Central memory CD4-positive, alpha-beta T cell (primary cell): ENCODE results near the gene TRIM46.
"Not testable (repeated sequence)": the region's sequence is repeated elsewhere in the genome, so short reads cannot be mapped to it uniquely, and the experiment has no call there.

Source experiments
- DNase-seq: peaks from one replicate; pipeline ENCODE4 v3.0.0; 2022

The TRIM46 gene

DNA sequence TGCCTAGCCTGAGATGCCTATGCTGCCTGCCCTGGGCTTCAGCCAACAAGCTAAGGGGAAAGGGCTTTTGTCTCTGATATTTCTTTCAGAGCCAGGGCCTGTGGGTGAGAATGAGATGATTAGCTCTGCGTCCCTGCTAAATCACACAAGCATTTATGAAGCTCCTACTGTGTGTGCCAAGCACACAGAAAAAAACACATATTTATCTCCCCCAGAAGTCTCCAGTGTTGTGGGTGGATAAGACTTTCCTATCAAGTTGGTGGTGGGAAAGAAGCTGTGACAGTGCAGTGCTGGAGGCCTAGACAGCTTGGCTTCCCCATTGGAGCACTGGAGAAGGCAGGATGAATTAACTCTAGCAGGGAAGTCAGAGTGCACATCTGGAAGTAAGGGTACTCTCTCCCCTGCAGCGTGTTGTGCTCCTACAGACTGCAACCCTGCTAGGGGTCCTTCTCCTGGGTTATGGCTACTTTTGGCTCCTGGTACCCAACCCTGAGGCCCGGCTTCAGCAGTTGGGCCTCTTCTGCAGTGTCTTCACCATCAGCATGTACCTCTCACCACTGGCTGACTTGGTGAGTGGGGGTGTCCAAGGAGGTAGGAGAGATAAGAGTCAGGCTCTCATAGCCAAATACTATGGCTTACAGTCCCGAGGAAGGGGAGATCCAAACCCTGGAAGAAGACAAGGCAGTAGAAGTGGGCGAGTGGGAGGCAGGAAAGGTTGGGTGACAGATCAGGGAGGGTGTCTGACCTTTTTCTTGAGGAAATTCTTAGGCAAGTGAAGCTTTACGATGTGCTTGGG is 36.3 kb upstream of the TRIM46 start:
- no peak for DNase-seq

DNA sequence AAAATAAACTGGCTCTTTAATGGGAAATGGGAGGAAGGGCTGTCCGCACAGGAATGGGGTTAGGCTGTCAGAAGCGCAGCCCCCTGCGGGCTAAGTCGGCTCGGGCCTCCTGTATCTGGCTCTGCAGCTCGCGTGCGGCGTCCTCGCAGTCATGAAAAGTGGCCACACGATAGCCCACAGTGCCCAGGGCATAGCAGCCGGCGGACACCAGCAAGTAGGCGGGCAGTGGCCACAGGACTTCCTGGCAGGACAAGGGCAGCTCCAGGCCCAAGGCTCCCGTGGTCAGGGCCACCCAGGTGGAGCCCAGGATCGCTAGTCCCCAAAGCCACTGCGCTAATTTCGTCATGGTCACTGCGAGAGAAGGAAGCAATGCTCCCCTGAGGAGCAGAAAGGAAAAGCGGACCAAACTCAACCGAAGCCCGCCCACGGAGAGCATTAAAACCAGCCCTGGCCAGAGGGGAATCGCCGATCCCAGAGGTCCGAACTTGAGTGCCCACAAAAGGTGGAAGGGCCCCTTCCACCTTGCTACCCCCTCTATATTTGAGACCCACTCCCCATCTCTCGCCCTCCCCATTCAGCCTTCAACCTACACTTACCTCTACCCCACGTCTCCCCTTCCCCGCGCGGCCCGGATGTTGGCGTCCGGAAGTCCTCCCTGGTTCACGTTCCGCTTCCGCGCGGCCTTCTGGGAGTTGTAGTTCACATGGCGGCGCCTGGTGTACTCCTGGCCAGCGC is 33.6 kb upstream of the TRIM46 start, which contains the start of gene DPM3:
TSS of gene DPM3 (minus strand) at position 637 of the 735 bp plus-strand sequence. CDS start at position 346, 291 bp downstream.
- peak; percentile 82 for DNase-seq

DNA sequence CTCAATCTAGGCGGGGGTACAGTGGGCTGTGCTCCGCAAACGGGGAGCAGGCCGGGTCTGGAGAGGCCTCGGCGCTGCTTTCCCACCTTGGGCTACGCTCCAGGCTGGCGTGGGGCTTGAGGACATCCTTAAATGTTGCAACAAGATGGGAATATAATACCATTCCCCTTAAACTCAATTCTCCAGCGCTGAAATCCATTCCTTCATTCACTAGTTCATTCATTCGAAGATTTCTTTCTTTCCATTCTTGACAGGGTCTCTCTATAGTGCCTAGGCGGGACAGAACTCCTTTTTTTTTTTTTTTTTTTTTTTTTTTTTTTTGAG is 33.1 kb upstream of the TRIM46 start:
- DNase-seq = no peak

DNA sequence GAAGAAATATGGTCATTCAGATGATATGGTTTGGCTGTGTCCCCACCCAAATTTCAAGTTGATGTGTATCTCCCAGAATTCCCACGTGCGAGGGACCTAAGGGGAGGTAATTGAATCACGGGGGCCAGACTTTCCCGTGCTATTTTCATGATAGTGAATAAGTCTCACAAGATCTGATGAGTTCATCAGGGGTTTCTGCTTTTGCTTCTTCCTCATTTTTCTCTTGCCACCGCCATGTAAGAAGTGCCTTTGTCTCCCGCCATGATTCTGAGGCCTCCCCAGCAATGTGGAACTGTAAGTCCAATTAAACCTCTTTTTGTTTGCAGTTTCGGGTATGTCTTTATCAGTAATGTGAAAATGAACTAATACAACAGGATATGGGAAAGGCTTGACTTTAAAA is 31.9 kb upstream of the TRIM46 start:
- no peak for DNase-seq

DNA sequence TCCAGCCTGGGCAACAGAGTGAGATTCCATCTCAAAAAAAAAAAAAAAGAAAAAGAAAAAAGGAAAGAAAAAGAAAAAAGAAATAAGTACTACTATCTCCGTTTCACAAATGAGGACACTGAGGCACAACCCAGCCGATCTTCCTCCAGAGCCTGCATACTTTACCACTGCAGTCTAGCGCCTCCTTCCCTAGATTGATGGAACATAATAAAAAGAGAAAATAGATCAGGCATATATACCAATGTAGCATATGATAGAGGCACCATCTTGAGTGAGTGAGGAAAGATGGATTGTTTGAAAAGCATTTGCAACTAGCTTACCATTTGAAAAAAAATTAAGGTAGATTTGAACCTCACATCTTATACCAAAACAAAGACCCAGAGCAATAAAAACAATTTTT is 28.2 kb upstream of the TRIM46 start:
- no peak for DNase-seq

DNA sequence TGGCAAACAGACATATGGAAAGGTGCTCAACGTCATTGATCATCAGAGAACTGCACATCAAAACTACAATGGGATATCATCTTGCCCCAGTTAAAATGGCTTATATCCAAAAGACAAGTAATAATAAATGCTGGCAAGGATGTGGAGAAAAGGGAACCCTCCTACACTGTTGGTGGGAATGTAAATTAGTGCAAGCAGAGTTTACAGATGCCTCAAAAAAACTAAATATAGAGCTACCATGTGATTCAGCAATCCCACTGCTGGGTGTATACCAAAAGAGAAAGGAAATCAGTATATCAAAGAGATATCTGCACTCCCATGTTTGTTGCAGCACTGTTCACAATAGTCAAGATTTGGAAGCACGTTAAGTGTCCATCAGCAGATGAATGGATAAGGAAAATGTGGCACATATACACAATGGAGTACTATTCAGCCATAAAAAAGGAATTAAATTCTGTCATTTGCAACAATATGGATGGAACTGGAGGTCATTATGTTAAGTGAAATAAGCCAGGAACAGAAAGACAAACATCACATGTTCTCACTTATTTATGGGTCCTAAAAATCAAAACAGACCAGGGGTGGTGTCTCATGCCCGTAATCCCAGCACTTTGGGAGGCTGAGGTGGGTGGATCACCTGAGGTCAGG is 17.5 kb upstream of the TRIM46 start:
- not testable (repeated sequence) for DNase-seq

DNA sequence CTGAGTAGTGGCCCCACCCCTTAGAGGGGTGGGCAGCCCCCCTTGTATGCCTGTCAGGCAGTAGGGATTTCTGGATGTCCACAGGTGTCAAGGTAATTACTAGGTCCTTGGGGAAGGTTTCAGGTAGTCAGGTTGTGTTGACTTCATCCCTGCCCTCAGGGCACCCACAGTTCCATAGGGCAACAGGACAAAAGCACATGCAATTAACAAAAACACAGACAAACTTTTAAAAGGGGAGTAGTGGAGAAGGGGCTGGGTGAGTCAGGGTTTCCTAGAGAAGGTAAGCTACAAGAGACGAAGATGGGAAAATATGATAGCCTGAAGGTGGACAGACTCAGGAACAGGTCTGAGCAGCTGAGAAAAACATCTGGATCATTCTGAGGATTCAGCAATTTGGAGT is 14.7 kb upstream of the TRIM46 start:
- DNase-seq = no peak

DNA sequence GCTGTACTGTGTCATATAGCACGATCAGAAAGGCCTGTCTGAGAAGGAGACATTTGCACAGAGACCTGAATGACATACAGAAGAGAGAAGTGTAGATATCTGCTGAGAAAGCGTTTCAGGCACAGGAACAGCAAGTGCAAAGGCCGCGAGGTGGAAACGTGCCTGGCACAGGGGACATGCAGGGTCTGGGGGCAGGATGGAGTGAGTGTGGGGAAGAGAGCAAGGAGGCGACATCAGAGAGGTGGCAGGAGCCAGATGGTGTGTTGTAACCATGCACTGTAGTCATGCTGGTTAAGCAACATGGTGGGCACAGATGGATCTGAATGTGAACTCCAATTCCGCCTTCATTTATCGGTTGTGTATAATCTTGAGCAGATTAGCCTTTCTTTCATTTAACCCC is 13.5 kb upstream of the TRIM46 start:
- DNase-seq = no peak

DNA sequence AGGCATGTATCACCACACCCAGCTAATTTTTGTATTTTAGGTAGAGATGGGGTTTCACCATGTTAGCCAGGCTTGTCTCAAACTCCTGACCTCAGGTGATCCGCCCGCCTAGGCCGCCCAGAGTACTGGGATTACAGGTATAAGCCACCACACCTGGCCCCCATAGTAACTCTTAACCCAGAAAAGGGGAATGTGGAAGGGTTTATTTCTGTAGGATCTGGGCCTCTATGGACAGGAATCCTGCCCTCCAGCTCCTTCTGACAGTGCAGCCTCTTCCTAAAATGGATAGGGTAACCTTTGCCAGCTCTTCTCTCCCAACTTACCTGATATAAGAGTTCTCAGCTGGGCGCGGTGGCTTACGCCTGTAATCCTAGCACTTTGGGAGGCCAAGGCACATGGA is 11.0 kb upstream of the TRIM46 start:
- not testable (repeated sequence) for DNase-seq

DNA sequence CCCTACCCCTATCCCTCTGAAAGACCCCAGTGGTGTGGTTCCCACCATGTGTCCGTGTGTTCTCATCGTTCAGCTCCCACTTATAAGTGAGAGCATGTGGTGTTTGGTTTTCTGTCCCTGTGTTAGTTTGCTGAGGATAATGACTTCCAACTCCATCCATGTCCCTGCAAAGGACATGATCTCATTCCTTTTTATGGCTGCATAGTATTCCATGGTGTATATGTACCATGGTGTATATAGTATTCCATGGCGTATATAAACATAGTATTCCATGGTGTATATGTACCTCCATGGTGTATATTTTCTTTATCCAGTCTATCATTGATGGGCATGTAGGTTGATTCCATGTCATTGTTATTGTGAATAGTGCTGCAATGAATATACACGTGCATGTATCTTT is 9.9 kb upstream of the TRIM46 start:
- not testable (repeated sequence) for DNase-seq

DNA sequence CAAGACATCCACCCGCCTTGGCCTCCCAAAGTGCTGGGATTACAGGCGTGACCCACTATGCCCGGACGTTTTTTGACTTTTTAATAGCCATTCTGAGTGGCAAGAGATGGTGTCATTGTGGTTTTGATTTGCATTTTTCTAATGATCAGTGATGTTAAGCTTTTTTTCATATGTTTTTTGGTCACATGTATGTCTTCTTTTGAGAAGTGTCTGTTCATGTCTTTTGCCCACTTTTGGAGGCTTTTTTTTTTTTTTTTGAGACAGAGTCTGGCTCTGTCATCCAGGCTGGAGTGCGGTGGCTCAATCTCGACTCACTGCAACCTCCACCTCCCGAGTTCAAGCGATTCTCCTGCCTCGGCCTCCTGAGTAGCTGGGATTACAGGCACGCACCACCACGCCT is 9.0 kb upstream of the TRIM46 start:
- DNase-seq = not testable (repeated sequence)

DNA sequence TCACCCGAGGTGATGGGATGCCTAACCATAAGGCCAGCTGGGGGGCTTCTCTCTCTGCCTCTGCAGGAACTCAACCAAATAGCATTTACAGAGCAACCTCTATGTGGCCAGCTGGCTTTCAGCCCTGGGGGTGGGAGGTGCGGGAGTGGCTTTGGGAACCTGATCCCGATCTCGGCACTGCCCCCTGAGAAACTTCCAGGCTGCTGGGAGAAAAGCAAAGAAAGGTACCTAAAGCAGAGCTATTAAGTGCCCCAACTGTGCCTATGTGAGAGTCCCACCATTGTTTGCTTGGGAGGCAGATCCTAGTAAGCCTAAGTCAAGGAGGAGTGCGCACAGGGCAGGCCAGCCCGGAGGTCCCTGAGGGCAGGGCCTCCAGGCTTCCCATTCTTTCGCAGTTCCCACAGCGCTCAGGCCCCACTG is 7.6 kb upstream of the TRIM46 start:
- DNase-seq = no peak

DNA sequence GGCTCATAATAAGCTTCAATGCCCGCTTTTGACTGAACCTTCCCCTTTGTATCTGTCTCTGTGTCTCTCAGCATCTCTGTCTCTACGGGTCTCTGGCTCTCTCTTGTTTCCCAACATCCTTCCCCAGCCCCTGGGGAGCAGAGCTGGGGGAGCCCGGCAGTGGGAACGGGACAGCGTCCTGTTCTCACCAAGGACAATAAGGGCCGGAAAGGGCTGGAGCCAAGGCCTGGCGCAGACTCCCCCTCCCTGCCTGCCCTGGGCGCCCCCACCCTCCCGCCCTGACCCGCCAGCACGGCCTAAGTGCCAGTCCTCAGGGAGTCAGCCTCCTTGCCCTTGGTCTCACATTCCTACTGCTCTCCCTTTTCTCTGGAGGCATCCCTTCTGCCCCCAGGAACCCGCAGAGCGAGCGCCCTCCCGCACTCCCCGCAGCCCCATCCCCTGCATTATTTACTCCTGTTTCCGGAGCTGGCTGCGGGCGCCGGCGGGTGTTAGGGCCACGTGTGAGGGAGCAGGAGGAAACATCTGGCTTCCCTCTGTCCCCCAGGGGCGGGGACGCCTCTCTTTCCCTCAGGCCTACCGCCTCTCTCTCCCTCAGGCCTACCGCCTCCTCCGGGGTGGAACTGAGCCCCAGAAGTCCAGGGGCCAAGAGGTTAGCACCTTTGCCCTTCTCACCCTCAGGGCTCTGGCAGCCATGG is 7.0 kb upstream of the TRIM46 start:
- no peak for DNase-seq

DNA sequence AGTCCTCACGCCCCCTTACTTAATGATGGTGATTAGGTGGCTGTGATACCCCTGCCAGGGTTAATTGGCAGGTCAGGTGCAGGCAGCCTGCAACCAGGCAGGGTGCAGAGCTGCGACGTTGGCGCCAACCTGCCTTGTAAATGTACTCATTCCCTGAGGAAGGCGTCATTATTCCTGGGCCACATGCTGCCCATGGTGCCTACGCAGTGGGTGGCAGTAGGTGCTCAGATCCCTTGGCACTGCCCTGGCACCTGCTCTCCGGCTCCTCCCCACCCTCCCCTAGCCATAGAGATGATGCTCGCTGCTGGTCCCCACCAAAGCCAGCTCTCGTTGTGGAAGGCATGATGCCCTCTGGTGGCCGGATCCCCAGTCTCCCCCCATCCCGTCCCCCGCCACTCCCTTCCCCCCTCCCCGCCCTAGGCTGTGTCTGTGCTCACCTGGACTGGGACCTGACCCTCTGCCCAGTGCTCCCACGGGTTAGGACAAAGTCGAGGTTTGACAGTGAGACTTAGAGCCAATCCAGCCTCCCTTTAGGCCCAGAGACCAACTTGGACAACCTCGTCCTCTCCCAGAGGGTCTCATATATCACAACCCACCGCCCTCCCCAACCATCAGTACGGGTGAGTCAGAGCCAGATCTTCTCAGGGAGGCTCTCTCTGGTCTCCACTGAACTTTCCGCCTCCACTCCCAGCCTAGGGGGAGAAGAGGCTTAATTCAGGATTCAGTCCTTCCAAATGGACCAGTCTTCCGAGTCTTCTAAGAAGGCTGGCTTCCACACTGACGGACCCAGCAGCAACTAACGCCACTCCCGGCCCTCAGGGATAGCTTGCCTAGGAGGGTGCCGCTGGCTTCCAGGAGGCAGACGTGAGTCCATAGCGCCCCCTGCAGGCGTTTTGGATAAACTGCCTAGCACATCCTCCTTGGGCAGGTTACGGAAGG is 6.2 kb upstream of the TRIM46 start:
- peak; percentile 76 for DNase-seq

DNA sequence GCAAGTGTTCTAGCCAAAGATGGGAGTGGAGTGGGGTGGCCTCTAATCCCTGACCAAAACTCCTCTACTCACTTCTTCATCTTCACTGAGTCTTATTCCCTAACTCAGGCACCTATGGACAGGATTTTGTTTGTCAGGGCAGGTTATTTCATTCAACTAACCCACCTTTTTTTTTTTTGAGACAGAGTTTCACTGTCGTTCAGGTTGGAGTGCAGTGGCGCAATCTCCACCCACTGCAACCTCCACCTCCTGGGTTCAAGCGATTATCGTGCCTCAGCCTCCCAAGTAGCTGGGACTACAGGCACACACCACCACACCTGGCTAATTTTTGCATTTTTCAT is 5.6 kb upstream of the TRIM46 start:
- not testable (repeated sequence) for DNase-seq

DNA sequence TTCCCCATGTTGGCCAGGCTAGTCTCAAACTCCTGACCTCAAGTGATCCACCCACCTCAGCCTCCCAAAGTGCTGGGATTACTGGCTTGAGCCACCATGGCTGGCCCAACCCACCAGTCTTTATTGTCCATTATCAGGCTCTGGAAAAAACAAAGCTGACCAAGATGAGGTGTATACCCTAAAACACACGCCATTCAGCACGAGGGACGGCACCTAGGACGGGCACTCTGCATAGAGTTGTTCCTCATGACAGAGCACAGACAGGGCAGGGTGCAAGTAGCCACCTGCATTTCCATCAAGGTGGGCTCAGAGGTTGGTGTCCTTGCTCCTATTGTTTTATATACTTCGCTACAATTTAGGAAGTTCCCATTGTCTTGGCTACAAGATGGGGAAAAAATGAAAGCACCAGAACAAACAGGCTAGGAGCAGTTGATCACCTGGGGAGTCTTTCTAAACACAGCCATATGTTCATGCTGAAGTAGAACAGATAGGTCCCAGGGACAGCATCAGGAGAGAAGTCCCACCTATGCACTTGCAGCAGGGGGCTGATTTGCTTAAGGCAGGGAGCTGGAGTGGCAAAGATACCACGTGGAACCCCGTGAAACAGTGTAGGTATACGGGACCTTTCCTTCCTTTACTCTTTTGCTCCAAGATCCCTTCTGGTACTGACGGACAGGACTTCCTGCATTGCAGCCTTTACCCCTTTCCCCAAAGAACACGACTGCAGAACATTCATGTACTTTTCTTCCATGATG is 5.0 kb upstream of the TRIM46 start:
- no peak for DNase-seq

DNA sequence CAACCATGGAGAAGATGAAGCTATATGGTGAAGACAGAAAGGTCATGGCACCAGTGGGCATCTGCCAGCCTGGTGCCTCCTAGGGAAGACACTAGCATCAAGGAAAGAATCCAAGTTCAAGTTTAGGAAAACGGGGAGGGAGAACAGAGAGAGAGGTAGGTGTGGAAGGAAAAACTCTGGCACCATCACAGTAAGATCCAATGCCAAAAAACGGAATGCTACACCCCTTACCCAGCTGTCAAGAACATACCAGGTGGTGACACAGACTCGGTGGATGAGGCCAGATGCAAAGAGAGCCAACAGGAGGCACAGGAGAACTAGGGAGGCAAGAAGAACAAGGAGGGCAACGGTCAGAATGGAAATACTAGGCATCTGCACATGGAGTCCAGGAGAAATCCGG is 4.1 kb upstream of the TRIM46 start:
- no peak for DNase-seq

DNA sequence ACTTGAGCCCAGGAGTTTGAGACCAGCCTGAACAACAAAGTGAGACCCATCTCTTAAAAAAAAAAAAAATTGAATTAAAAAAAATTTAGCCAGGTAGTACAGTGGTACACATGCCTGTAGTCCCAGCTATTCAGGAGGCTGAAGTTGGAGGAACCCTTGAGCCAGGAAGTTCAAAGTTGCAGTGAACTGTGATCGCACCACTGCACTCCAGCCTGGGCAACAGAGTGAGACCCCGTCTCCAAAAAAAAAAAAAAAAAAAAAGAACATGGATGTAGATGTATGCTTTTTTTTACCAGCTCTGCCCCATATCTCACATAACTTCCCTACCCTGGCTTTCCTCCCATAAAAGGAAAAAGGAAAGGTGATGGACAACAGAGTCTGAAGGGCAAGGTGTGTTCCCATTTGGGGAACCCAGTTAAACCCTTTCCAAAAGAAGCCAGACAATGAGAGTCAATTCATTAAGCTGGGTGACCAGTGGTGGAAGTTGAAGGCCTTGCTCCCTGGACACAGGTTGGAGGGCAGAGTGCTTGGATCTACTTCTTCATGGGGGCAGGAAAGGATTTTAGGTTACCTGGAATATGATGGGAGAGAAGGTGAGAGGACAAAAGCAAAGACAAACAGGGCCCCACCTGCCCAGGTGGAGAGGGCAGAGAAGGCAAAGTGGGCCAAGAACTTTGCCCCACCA is 3.4 kb upstream of the TRIM46 start:
- DNase-seq = no peak

DNA sequence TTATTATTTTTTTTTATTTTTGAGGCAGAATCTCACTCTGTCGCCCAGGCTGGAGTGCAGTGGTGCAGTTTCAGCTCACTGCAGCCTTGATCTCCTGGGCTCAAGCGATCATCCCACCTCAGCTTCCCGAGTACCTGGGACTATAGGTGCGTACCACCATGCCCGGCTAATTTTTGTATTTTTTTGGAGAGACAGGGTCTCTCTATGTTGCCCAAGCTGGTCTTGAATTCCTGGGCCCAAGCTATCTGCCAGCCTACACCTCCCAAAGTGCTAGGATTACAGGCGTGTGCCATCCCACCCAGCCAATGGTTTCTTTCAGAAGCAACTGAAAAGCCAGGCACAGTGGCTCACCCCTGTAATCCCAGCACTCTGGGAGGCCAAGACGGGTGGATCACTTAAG is 2.8 kb upstream of the TRIM46 start:
- no peak for DNase-seq

DNA sequence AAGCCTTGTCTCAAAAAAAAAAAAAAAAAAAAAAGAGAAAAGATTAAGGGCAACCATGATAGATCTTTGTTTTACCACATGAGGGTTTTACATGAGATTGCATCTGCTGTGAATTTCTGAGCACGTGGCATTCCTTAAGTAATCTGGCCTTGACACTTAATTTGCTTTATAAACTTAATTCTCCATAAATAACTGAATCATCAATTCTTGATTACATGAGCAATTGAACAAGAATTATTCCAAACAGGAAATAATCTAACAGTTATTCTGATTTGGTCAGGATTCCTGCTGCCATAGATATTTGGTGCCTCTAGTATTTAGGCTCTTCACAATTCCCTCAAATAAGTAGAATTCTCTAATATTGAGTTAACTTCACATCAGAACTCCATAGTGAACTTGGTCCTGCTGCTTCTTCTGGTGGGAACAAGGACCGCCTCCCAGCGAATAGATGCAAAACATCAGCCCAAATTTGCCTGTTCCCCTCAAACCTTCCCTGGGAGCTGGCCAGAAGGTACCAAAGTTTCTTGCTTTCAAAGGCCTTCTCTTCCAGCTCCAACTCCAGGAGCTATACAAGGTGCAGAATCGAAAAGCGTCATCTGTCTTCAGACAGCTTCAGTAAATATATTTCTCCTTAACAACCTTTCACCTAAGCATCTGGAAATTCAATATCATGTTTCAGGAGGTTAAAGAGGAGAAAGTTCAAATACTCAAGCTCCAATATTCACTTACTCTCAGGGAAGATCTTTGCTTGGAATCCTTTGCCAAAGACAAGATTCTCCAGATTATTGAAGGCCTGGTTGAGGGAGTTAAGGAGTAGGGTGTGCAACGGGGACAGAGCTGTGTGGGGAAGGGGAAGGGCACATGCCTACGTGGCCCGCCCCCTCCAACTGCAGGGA is 1.6 kb upstream of the TRIM46 start:
- no peak for DNase-seq
